ENCODE measurements around the gene QKI.

QKI gene

DNA sequence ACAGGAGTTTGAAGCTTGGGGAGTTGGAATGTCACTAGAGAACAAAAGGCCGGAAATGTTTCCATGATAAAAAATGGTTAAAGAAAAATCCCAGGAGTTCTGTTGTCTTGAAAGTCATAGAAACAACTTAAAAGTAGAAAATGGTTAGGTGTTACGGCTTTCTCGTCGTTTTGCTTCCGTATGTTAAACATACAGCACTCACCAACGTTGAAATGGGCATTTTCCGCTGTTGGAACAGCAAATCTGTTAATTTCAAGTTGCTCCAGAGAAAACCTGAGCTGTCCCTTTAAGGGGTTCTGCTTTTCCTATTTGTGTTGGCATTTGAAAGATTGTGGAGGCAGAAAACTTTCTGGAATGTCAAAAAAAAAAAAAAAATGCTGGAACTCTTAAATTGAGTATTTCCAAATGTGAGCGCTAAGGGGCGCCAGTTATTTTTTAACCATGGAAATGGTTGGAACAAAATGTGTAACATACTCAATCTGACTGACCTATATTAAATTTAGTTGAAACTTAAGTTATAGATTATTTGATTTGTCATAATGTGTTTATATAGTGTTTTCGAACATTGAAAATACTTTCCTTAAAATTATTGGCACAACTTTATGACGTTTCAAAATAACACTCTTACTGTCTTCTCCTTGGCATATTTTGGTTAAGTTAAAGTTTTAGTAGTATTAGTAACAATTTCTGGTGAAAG is 2.2 kb downstream of the QKI start (continued):
- TF ChIP-seq ZSCAN5A (tag by site-specific recombination; IDR thresholded peaks at IDR 0.05) (no peak), KLF10 (tag by site-specific recombination; IDR thresholded peaks at IDR 0.05) (no peak; the same call in 1 of the 2 replicates), ZNF521 (tag by site-specific recombination; IDR thresholded peaks at IDR 0.05) (no peak), ZNF600 (tag by site-specific recombination; IDR thresholded peaks at IDR 0.05) (peak; percentile 80), OSR2 (tag by site-specific recombination; IDR thresholded peaks at IDR 0.05) (no peak), GLI4 (tag by site-specific recombination; IDR thresholded peaks at IDR 0.05) (no peak), EGR2 (tag by site-specific recombination; IDR thresholded peaks at IDR 0.05; ENCODE audit: low read depth) (no peak), ZBTB20 (tag by site-specific recombination; IDR thresholded peaks at IDR 0.05) (no peak), ZNF354C (tag by site-specific recombination; IDR thresholded peaks at IDR 0.05; ENCODE audit: borderline replicate concordance, low read depth) (no peak), ZNF184 (tag by site-specific recombination; IDR thresholded peaks at IDR 0.05) (no peak), ZNF324 (tag by site-specific recombination; IDR thresholded peaks at IDR 0.05) (no peak), ZNF132 (tag by site-specific recombination; IDR thresholded peaks at IDR 0.05; ENCODE audit: borderline replicate concordance) (no peak), HOXD13 (CRISPR knock-in tag; IDR thresholded peaks at IDR 0.05; ENCODE audit: borderline replicate concordance) (no peak), MZF1 (tag by site-specific recombination; IDR thresholded peaks at IDR 0.05; ENCODE audit: borderline replicate concordance) (no peak), HOXC10 (CRISPR knock-in tag; IDR thresholded peaks at IDR 0.05) (no peak), TCF7L2 (IDR thresholded peaks at IDR 0.05; ENCODE audit: borderline replicate concordance, low read depth, low read length) (no peak), ZNF785 (tag by site-specific recombination; IDR thresholded peaks at IDR 0.05) (no peak), FEZF1 (tag by site-specific recombination; IDR thresholded peaks at IDR 0.05) (no peak), ZNF24 (tag by site-specific recombination; IDR thresholded peaks at IDR 0.05) (no peak), ZNF391 (tag by site-specific recombination; IDR thresholded peaks at IDR 0.05; ENCODE audit: borderline replicate concordance, low read depth) (no peak), ZNF174 (tag by site-specific recombination; IDR thresholded peaks at IDR 0.05) (no peak), ZSCAN23 (tag by site-specific recombination; IDR thresholded peaks at IDR 0.05) (no peak), IKZF3 (tag by site-specific recombination; IDR thresholded peaks at IDR 0.05) (peak; percentile 46; the same call in 1 of the 2 replicates), ZNF169 (tag by site-specific recombination; IDR thresholded peaks at IDR 0.05) (no peak), ZNF366 (tag by site-specific recombination; conservative IDR thresholded peaks at IDR 0.05) (peak; percentile 31; the same call in 1 of the 2 replicates), ZNF140 (tag by site-specific recombination; IDR thresholded peaks at IDR 0.05) (no peak), ZNF138 (tag by site-specific recombination; IDR thresholded peaks at IDR 0.05; ENCODE audit: borderline replicate concordance) (no peak), KLF16 (tag by site-specific recombination; IDR thresholded peaks at IDR 0.05) (no peak), MYNN (tag by site-specific recombination; IDR thresholded peaks at IDR 0.05; ENCODE audit: borderline replicate concordance) (no peak), ZNF341 (tag by site-specific recombination; IDR thresholded peaks at IDR 0.05; ENCODE audit: low read depth) (peak; percentile 94), ZSCAN30 (tag by site-specific recombination; IDR thresholded peaks at IDR 0.05) (no peak), ZNF223 (tag by site-specific recombination; IDR thresholded peaks at IDR 0.05) (no peak), ZNF791 (tag by site-specific recombination; IDR thresholded peaks at IDR 0.05) (no peak)
- TF ChIP-seq, protein P1, sequence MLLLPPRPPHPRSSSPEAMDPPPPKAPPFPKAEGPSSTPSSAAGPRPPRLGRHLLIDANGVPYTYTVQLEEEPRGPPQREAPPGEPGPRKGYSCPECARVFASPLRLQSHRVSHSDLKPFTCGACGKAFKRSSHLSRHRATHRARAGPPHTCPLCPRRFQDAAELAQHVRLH (tag by site-specific recombination; IDR thresholded peaks at IDR 0.05) = no peak
- TF ChIP-seq, protein P2, sequence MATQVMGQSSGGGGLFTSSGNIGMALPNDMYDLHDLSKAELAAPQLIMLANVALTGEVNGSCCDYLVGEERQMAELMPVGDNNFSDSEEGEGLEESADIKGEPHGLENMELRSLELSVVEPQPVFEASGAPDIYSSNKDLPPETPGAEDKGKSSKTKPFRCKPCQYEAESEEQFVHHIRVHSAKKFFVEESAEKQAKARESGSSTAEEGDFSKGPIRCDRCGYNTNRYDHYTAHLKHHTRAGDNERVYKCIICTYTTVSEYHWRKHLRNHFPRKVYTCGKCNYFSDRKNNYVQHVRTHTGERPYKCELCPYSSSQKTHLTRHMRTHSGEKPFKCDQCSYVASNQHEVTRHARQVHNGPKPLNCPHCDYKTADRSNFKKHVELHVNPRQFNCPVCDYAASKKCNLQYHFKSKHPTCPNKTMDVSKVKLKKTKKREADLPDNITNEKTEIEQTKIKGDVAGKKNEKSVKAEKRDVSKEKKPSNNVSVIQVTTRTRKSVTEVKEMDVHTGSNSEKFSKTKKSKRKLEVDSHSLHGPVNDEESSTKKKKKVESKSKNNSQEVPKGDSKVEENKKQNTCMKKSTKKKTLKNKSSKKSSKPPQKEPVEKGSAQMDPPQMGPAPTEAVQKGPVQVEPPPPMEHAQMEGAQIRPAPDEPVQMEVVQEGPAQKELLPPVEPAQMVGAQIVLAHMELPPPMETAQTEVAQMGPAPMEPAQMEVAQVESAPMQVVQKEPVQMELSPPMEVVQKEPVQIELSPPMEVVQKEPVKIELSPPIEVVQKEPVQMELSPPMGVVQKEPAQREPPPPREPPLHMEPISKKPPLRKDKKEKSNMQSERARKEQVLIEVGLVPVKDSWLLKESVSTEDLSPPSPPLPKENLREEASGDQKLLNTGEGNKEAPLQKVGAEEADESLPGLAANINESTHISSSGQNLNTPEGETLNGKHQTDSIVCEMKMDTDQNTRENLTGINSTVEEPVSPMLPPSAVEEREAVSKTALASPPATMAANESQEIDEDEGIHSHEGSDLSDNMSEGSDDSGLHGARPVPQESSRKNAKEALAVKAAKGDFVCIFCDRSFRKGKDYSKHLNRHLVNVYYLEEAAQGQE (tag by site-specific recombination; IDR thresholded peaks at IDR 0.05) = no peak
- TF ChIP-seq, protein P3, sequence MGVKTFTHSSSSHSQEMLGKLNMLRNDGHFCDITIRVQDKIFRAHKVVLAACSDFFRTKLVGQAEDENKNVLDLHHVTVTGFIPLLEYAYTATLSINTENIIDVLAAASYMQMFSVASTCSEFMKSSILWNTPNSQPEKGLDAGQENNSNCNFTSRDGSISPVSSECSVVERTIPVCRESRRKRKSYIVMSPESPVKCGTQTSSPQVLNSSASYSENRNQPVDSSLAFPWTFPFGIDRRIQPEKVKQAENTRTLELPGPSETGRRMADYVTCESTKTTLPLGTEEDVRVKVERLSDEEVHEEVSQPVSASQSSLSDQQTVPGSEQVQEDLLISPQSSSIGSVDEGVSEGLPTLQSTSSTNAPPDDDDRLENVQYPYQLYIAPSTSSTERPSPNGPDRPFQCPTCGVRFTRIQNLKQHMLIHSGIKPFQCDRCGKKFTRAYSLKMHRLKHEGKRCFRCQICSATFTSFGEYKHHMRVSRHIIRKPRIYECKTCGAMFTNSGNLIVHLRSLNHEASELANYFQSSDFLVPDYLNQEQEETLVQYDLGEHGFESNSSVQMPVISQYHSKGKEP (tag by site-specific recombination; IDR thresholded peaks at IDR 0.05) = no peak

All from HEK293 (cell line).